Measurements from ENCODE around the gene PAEP. TPM values are rescaled to one million over a fixed set of nuclear protein-coding genes. Genes with fewer than 3 reads are reported as not detected.

The PAEP gene
- total RNA-seq, 4 donors from 2014 or later, result not detected

DNA sequence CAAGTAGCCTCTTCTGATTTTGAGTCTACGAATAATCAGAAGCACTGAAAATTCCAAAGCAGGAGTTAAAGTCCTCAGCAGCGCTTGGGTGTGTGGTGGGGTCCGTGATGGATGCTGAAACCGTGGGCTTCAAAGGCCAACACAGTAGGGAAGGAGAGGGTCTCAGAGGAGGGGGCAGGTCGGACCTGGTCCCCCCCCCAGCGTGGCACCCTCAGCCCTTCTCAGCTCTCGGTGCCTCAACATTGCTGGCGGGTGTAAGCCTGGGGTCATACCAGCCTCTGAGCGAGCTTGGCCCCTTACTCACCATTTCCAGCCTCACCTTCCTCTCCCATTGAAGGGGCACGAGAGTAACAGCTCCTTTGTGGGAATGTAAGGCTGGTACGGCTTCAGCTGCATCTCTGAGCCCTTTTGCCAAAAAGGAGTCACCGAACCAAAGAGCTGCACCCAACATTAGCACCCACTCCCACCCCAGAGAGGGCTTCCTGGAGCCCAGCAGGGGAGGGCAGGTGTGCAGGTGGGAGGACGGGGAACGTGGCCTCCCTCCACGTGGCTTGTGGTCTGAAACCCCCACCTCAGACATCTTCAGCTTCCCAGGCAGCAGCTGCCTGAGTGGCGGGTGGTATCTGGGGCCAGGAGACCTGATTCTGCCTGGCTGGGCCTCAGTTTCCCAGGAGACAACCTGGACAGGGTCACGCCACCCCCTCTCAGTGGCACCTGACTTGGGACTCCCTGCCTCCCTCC, 47.0 kb upstream of the PAEP start:
- intact Hi-C loops (cut with DNase I; ENCODE audit: low total_unique reads), result no loop called here
- Histone ChIP-seq H3K27ac (no peak overlapping the region), H3K9me3 (no peaks in the 10 kb centered on the region), H3K4me3 (no peak overlapping the region), H3K36me3 (no peaks in the 10 kb centered on the region), H3K27me3 (no peaks in the 10 kb centered on the region), H3K4me1 (no peaks in the 10 kb centered on the region)
- DNase-seq, result no peak
- no peak for TF ChIP-seq POLR2A (IDR thresholded peaks at IDR 0.05)
- TF ChIP-seq, protein P1, sequence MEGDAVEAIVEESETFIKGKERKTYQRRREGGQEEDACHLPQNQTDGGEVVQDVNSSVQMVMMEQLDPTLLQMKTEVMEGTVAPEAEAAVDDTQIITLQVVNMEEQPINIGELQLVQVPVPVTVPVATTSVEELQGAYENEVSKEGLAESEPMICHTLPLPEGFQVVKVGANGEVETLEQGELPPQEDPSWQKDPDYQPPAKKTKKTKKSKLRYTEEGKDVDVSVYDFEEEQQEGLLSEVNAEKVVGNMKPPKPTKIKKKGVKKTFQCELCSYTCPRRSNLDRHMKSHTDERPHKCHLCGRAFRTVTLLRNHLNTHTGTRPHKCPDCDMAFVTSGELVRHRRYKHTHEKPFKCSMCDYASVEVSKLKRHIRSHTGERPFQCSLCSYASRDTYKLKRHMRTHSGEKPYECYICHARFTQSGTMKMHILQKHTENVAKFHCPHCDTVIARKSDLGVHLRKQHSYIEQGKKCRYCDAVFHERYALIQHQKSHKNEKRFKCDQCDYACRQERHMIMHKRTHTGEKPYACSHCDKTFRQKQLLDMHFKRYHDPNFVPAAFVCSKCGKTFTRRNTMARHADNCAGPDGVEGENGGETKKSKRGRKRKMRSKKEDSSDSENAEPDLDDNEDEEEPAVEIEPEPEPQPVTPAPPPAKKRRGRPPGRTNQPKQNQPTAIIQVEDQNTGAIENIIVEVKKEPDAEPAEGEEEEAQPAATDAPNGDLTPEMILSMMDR (IDR thresholded peaks at IDR 0.05), result no peak

DNA sequence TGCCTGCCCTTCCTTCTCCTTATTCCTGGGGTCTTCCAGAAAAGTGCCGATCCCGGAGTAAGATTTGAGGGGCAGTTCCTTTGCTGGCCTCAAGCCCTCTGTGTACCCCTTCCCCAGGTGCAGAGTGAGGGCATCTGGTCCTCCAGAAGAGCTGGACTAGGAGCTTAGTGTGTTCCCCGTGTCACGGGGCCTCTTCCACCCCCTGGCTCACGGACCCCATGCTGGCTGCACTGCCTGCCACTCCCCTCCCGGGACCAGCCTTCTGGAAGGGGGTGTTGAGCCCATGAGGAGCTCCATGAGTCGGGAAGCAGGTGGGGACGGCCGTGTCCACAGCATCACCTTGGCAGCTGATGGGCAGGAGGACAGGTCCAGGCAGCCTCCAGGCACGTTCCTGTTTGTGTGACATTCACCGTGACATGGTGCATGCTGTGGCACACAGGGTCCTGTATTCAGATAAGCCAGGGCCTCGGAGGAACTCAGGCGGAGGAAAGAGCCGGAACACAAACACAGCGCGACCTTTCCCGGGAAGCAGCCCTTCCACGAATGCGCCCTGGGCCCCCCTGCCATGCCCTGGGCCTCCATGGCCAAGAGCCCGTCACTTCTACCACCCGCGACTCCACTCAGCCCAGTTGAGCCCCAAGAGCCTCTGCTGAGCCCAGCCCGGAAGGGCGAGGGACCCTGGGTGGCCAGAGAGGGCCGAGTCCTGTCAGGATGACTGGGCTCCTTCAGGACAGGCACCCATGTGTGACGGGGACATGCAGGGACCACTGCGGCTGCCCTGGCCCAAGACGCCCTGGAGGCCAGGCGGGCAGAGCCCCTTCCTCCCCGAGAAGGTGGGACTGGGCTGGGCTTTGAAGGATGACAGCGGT, 46.2 kb upstream of the PAEP start:
- no peak overlapping the region for H3K4me3 ChIP-seq
- H3K36me3 ChIP-seq, result no peaks in the 10 kb centered on the region
- H3K9me3 ChIP-seq, result no peaks in the 10 kb centered on the region
- H3K27me3 ChIP-seq, result no peaks in the 10 kb centered on the region
- intact Hi-C loops (cut with DNase I; ENCODE audit: low total_unique reads), result no loop called here
- TF ChIP-seq POLR2A (IDR thresholded peaks at IDR 0.05), result no peak
- TF ChIP-seq, protein P1 (IDR thresholded peaks at IDR 0.05), result no peak
- H3K27ac ChIP-seq, result no peak overlapping the region
- DNase-seq, result no peak
- no peaks in the 10 kb centered on the region for H3K4me1 ChIP-seq

DNA sequence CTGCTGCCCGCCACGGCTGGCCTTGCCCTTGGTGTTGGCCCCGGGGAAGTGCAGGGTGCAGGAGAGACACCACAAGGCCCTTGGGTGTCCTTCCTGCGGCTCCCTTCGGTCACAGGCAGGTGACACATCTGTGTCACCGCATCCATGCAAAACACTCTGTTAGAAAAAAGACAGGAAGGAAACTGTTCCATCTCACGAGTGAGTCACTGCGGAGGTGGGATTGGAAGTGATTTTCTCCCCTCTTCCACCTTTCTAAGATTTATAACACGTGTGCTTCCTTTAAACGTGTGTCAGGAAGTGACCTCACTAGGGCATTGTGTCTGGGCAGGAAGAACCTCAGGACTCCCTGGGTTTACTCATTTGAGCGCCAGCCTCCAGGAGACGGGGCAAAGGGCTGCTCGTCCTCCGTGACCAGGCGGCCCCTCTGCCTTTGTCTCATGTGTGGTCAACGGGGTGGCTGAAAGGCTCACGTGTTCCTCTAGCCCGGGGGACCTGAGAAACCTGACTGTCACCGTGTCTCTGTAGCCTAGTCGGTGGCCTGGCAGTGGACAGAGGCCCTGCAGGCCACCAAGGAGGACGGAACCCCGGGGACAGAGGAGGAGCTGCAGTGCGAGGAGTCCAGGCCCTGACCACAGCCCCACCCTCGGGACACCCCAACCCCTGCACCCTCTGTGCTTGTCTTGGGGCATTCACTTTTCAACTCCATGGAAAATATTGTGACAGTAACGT, 45.3 kb upstream of the PAEP start:
- Histone ChIP-seq H3K27ac (no peak overlapping the region), H3K4me3 (no peak overlapping the region), H3K4me1 (no peaks in the 10 kb centered on the region), H3K36me3 (no peaks in the 10 kb centered on the region), H3K27me3 (no peaks in the 10 kb centered on the region), H3K9me3 (no peaks in the 10 kb centered on the region)
- TF ChIP-seq, protein P1 (IDR thresholded peaks at IDR 0.05), result no peak
- no peak for TF ChIP-seq POLR2A (IDR thresholded peaks at IDR 0.05)
- intact Hi-C loops (cut with DNase I; ENCODE audit: low total_unique reads), result no loop called here
- no peak for DNase-seq

DNA sequence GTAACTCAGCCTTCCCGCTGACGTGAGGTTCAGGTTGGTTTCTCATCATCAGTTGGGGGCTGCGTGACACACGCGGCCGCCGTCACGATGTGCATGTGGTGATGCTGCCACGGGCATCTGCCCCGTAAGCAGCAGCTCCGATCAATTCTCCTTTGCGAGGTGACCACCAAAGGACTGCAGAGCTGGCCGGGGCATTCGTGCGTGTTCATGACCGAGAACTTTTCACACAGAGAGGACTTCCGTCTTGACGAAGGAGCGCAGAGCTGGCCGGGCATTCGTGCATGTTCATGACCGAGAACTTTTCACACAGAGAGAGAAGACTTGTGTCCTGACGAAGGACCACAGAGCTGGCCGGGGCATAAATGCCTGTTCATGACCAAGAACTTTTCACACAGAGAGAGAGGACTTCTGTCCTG, 44.1 kb upstream of the PAEP start:
- no peak overlapping the region for H3K4me3 ChIP-seq
- H3K4me1 ChIP-seq, result no peaks in the 10 kb centered on the region
- intact Hi-C loops (cut with DNase I; ENCODE audit: low total_unique reads), result no loop called here
- H3K27me3 ChIP-seq, result no peaks in the 10 kb centered on the region
- H3K27ac ChIP-seq, result no peak overlapping the region
- no peak for TF ChIP-seq POLR2A (IDR thresholded peaks at IDR 0.05)
- H3K9me3 ChIP-seq, result no peaks in the 10 kb centered on the region
- H3K36me3 ChIP-seq, result no peaks in the 10 kb centered on the region
- no peak for DNase-seq

DNA sequence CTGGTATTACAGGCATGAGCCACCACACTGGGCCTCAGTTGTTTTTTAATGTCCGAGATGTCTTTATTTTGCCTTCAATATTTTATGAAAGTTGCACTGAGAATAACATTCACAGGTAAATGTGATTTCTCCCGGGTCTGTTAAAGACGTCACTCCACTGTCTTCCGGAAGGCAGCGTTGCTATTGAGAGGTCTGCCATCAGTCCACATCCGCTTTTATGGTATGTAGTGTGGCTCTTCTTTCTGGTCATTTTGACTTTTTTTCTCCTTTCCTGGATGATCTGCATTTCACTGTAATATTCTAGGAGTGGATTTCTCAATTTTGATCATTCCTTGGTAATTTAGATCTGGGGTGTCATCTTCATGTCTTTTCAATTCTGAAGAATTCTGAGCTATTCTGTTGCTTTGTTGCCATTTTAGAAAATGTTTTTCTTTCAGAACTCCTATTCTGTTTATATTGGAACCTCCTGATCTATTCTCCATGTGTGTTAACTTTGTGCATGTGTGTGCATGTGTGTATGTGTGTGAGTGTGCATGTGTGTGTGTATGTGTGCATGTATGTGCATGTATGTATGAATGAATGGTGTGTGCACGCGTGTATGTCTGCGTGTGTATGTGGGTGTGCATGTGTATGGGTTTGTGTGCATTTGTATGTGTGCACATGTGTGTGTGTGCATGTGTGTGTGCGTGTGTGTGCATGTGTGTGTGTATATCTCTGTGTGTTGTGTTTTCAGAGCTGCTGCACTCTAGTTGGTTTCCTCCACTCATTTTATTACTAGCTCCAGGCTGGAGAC, 42.2 kb upstream of the PAEP start:
- TF ChIP-seq, protein P1 (IDR thresholded peaks at IDR 0.05), result no peak
- no peak for TF ChIP-seq POLR2A (IDR thresholded peaks at IDR 0.05)
- intact Hi-C loops (cut with DNase I; ENCODE audit: low total_unique reads), result no loop called here
- H3K9me3 ChIP-seq, result no peaks in the 10 kb centered on the region
- H3K27ac ChIP-seq, result no peak overlapping the region
- no peaks in the 10 kb centered on the region for H3K4me1 ChIP-seq
- no peak overlapping the region for H3K4me3 ChIP-seq
- H3K27me3 ChIP-seq, result no peaks in the 10 kb centered on the region
- H3K36me3 ChIP-seq, result no peaks in the 10 kb centered on the region
- DNase-seq, result no peak

All from uterus (tissue), 4 donors.